HEK293 (cell line): Measurements from ENCODE around the gene NDRG3.
A peak's percentile ranks its signal among the peaks of the same experiment; 100 is the strongest.

Experiments used
- CTCF ChIA-PET: fragments of 350-600 bp; formaldehyde crosslinking; extraction: SDS; loops from one replicate; lab custom pipeline; 2021; ENCODE audit warnings: antibody characterized with exemption; lab: Yijun Ruan, JAX
- POLR2A ChIA-PET: fragments of 300-600 bp; formaldehyde crosslinking; extraction: SDS; loops from one replicate; lab custom pipeline; 2020; ENCODE audit warnings: antibody characterized with exemption, inconsistent platforms; lab: Yijun Ruan, JAX
- H3K27ac ChIP-seq: fragments of 200-500 bp; sonication (Bioruptor generic); 2 replicates; pipeline ENCODE4 v1.5.1; 2014; ENCODE audit warnings: low read depth, low read length, control low read depth, inconsistent platforms; ENCODE audit errors: extremely low read depth
- H3K36me3 ChIP-seq, 2 experiments: fragments of 200-500 bp in 1 of 2; sonication (Bioruptor generic) in 1 of 2; 1 replicate in 1 of 2; 2 replicates in 1 of 2; pipeline ENCODE4 v1.5.1; 2014 to 2017; ENCODE audit warnings: inconsistent platforms in 2 of 2, low read length in 2 of 2; ENCODE audit not compliant: control insufficient read depth in 2 of 2, insufficient read depth in 1 of 2
- H3K4me1 ChIP-seq: fragments of 200-500 bp; sonication (Bioruptor generic); 2 replicates; pipeline ENCODE4 v1.5.1; 2014; ENCODE audit warnings: mild to moderate bottlenecking, low read length, inconsistent platforms; ENCODE audit not compliant: control insufficient read depth, insufficient read depth
- H3K4me3 ChIP-seq: 2 replicates; pipeline ENCODE4 v1.5.1; 2011; ENCODE audit warnings: low read depth, mild to moderate bottlenecking, control low read depth, low read length, moderate library complexity
- H3K9me3 ChIP-seq: fragments of 200-500 bp; sonication (Bioruptor generic); 2 replicates; pipeline ENCODE4 v1.5.1; 2014; ENCODE audit warnings: low read depth, low read length, inconsistent platforms; ENCODE audit not compliant: control insufficient read depth, insufficient read depth
- GLIS1 ChIP-seq: fragments of 450-650 bp; formaldehyde crosslinking; IDR thresholded peaks from 2 replicates; pipeline ENCODE4 v1.5.1; 2016; ENCODE audit warnings: missing biosample characterization, missing genetic modification characterization
- OSR2 ChIP-seq: fragments of 450-650 bp; formaldehyde crosslinking; IDR thresholded peaks from 2 replicates; pipeline ENCODE4 v1.5.1; 2016; ENCODE audit warnings: missing biosample characterization, missing genetic modification characterization
- SCRT2 ChIP-seq: fragments of 450-650 bp; formaldehyde crosslinking; IDR thresholded peaks from 2 replicates; pipeline ENCODE4 v1.5.1; 2016; ENCODE audit warnings: missing biosample characterization, missing genetic modification characterization
- SP3 ChIP-seq: fragments of 450-650 bp; formaldehyde crosslinking; IDR thresholded peaks from 2 replicates; pipeline ENCODE4 v1.5.1; 2016; ENCODE audit warnings: missing biosample characterization, missing genetic modification characterization
- ZFP69B ChIP-seq: fragments of 450-650 bp; formaldehyde crosslinking; IDR thresholded peaks from 2 replicates; pipeline ENCODE4 v1.5.1; 2016; ENCODE audit warnings: missing biosample characterization, missing genetic modification characterization
- ZNF10 ChIP-seq: fragments of 450-650 bp; formaldehyde crosslinking; IDR thresholded peaks from 2 replicates; pipeline ENCODE4 v1.5.1; 2017; ENCODE audit warnings: missing biosample characterization, missing genetic modification characterization
- ZNF157 ChIP-seq: fragments of 450-650 bp; formaldehyde crosslinking; IDR thresholded peaks from 2 replicates; pipeline ENCODE4 v1.5.1; 2016; ENCODE audit warnings: missing biosample characterization, missing genetic modification characterization
- ZNF184 ChIP-seq: fragments of 450-650 bp; IDR thresholded peaks from 2 replicates; pipeline ENCODE4 v1.5.1; 2018; ENCODE audit warnings: missing biosample characterization, mild to moderate bottlenecking, missing genetic modification characterization
- ZNF223 ChIP-seq: fragments of 450-650 bp; formaldehyde crosslinking; IDR thresholded peaks from 2 replicates; pipeline ENCODE4 v1.5.1; 2016; ENCODE audit warnings: missing biosample characterization, missing genetic modification characterization
- ZNF239 ChIP-seq: fragments of 450-650 bp; formaldehyde crosslinking; IDR thresholded peaks from 2 replicates; pipeline ENCODE4 v1.5.1; 2016; ENCODE audit warnings: missing biosample characterization, missing genetic modification characterization
- ZNF362 ChIP-seq: fragments of 450-650 bp; formaldehyde crosslinking; IDR thresholded peaks from 2 replicates; pipeline ENCODE4 v1.5.1; 2016; ENCODE audit warnings: missing biosample characterization, missing genetic modification characterization
- ZNF433 ChIP-seq: fragments of 450-650 bp; formaldehyde crosslinking; IDR thresholded peaks from 2 replicates; pipeline ENCODE4 v1.5.1; 2016; ENCODE audit warnings: missing biosample characterization, missing genetic modification characterization, low read depth
- ZNF521 ChIP-seq: fragments of 450-650 bp; formaldehyde crosslinking; IDR thresholded peaks from 2 replicates; pipeline ENCODE4 v1.5.1; 2017; ENCODE audit warnings: missing biosample characterization, mild to moderate bottlenecking, missing genetic modification characterization
- ZNF558 ChIP-seq: fragments of 450-650 bp; formaldehyde crosslinking; IDR thresholded peaks from 2 replicates; pipeline ENCODE4 v1.5.1; 2016; ENCODE audit warnings: missing biosample characterization, missing genetic modification characterization
- ZNF600 ChIP-seq: fragments of 450-650 bp; formaldehyde crosslinking; IDR thresholded peaks from 2 replicates; pipeline ENCODE4 v1.5.1; 2016; ENCODE audit warnings: missing biosample characterization, missing genetic modification characterization
- ZNF623 ChIP-seq: fragments of 450-650 bp; formaldehyde crosslinking; IDR thresholded peaks from 2 replicates; pipeline ENCODE4 v1.5.1; 2016; ENCODE audit warnings: missing biosample characterization, missing genetic modification characterization
- ZNF701 ChIP-seq: fragments of 450-650 bp; formaldehyde crosslinking; IDR thresholded peaks from 2 replicates; pipeline ENCODE4 v1.5.1; 2016; ENCODE audit warnings: missing biosample characterization, missing genetic modification characterization
- ZNF777 ChIP-seq: fragments of 450-650 bp; formaldehyde crosslinking; IDR thresholded peaks from 2 replicates; pipeline ENCODE4 v1.5.1; 2017; ENCODE audit warnings: missing biosample characterization, missing genetic modification characterization, borderline replicate concordance
- ZSCAN16 ChIP-seq: fragments of 450-650 bp; formaldehyde crosslinking; IDR thresholded peaks from 2 replicates; pipeline ENCODE4 v1.5.1; 2016; ENCODE audit warnings: missing biosample characterization, missing genetic modification characterization
- TF ChIP-seq, protein P1 (sequence below): fragments of 450-650 bp; formaldehyde crosslinking; conservative IDR thresholded peaks from 2 replicates; pipeline ENCODE4 v1.5.1; 2016; ENCODE audit warnings: low read depth, missing biosample characterization, missing genetic modification characterization

The NDRG3 gene

DNA sequence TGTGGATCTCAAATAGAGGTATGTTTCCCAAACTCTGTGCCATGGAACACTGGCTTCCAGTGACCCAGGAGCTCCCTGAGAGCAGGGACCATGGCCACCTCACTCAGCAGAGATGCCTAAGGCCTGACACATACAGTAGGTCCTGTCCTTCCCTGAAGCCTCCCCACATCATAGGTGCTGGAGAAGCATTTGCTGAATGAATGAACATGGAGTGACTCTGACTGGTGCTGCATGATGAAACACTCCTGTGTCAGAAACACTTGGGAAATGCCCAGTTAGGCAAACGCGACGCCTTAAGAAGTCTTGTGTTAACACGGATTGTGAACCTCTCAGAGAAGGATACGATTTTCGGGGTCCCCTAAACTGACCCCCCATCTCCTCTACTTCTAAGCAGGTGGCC, 114.2 kb downstream of the NDRG3 start:
- Histone ChIP-seq H3K9me3 (no peaks in the 10 kb centered on the region), H3K4me1 (no peaks in the 10 kb centered on the region), H3K36me3 (no peaks in the 10 kb centered on the region), H3K4me3 (no peak overlapping the region), H3K27ac (no peak overlapping the region)
- ChIA-PET CTCF (interaction anchor here (0.6 kb wide), 3 partner anchors 98 to 375 kb away, joined by 3 read pairs; no protein-coding TSS in a partner anchor), POLR2A (interaction anchor here (0.6 kb wide), 1 partner anchor 13 kb away, joined by 3 read pairs; no protein-coding TSS in a partner anchor)
- TF ChIP-seq, protein P1, sequence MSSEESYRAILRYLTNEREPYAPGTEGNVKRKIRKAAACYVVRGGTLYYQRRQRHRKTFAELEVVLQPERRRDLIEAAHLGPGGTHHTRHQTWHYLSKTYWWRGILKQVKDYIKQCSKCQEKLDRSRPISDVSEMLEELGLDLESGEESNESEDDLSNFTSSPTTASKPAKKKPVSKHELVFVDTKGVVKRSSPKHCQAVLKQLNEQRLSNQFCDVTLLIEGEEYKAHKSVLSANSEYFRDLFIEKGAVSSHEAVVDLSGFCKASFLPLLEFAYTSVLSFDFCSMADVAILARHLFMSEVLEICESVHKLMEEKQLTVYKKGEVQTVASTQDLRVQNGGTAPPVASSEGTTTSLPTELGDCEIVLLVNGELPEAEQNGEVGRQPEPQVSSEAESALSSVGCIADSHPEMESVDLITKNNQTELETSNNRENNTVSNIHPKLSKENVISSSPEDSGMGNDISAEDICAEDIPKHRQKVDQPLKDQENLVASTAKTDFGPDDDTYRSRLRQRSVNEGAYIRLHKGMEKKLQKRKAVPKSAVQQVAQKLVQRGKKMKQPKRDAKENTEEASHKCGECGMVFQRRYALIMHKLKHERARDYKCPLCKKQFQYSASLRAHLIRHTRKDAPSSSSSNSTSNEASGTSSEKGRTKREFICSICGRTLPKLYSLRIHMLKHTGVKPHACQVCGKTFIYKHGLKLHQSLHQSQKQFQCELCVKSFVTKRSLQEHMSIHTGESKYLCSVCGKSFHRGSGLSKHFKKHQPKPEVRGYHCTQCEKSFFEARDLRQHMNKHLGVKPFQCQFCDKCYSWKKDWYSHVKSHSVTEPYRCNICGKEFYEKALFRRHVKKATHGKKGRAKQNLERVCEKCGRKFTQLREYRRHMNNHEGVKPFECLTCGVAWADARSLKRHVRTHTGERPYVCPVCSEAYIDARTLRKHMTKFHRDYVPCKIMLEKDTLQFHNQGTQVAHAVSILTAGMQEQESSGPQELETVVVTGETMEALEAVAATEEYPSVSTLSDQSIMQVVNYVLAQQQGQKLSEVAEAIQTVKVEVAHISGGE (tag by site-specific recombination) = no peak
- TF ChIP-seq ZNF600 (tag by site-specific recombination) = no peak
- TF ChIP-seq ZFP69B (tag by site-specific recombination) = no peak
- TF ChIP-seq ZNF184 (tag by site-specific recombination) = no peak
- TF ChIP-seq ZNF777 (tag by site-specific recombination) = no peak
- TF ChIP-seq ZNF223 (tag by site-specific recombination) = no peak
- TF ChIP-seq SCRT2 (tag by site-specific recombination) = no peak
- no peak for TF ChIP-seq ZNF239
- no peak for TF ChIP-seq SP3 (tag by site-specific recombination)
- TF ChIP-seq ZNF701 (tag by site-specific recombination) = no peak
- TF ChIP-seq ZSCAN16 (tag by site-specific recombination) = no peak
- no peak for TF ChIP-seq ZNF362
- no peak for TF ChIP-seq ZNF558 (tag by site-specific recombination)
- no peak for TF ChIP-seq OSR2 (tag by site-specific recombination)
- TF ChIP-seq ZNF157 (tag by site-specific recombination) = no peak
- TF ChIP-seq ZNF10 (tag by site-specific recombination) = no peak
- no peak for TF ChIP-seq ZNF521
- no peak for TF ChIP-seq ZNF623

- no peak for TF ChIP-seq ZNF433 (tag by site-specific recombination)
- peak; percentile 16; the same call in 1 of the 2 replicates for TF ChIP-seq GLIS1 (tag by site-specific recombination)
- CTCF ChIA-PET = interaction anchor here (0.6 to 0.9 kb wide), 2 partner anchors 17 to 19 kb away, joined by 3 to 4 read pairs; no protein-coding TSS in a partner anchor
- Histone ChIP-seq H3K4me1 (no peaks in the 10 kb centered on the region), H3K4me3 (no peak overlapping the region), H3K27ac (no peak overlapping the region), H3K36me3 (no peaks in the 10 kb centered on the region), H3K9me3 (no peaks in the 10 kb centered on the region)
- POLR2A ChIA-PET = interaction anchor here (0.6 kb wide), 1 partner anchor 964 kb away, joined by 3 read pairs; no protein-coding TSS in a partner anchor
Observed at GRCh38 chr20:36629719-36630681, 115.9 kb downstream of the NDRG3 start.
